HK-2 (cell line): ENCODE results near the gene SEBOX.
A peak's percentile ranks its signal among the peaks of the same experiment; 100 is the strongest.

ENCODE experiments used
- DNase-seq: peaks from one replicate; pipeline ENCODE4 v3.0.0-alpha.2; 2018; ENCODE audit not compliant: unreplicated experiment

The SEBOX gene

DNA sequence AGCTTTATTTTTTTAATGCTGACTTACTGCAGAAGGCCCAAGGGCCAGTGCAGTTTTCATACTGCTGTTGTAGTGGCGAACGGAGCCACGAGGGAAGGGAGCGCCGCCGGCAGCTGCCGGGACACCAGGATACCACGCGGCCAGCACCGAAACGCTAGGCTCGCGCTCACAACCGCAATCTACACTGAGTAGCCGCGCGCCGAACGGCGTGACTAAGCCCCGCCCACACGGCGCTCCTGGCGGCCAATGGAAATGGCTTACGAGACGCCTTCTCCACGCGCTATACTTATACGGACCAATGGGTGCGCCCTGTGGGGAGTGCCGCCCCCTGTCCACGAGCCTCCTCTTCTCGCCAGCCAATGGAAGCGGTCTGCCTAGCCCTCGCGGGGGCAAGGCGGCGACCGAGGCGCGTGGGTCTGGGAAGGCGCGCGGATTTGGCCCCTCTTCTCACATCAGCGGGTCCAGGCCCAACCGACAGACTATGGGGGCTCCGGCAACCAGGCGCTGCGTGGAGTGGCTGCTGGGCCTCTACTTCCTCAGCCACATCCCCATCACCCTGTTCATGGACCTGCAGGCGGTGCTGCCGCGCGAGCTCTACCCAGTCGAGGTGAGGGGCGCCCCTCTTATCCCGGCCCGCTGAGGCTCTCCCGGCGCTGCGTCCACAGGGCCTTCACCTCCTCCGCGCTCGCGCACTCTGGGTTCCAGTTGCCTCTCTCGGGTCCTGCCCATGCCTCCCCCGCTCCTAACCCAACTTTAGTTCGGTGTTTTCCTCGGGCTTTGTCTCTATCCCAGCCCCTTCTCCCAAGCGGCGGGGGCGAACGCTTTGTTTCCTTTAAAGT lies 46.0 kb downstream of the SEBOX start, which contains the start of gene TMEM97:
TMEM97 (plus strand) TSS at position 442 of the 839 bp plus-strand sequence; CDS start at position 482, 40 bp downstream.
- peak; percentile 95 for DNase-seq

DNA sequence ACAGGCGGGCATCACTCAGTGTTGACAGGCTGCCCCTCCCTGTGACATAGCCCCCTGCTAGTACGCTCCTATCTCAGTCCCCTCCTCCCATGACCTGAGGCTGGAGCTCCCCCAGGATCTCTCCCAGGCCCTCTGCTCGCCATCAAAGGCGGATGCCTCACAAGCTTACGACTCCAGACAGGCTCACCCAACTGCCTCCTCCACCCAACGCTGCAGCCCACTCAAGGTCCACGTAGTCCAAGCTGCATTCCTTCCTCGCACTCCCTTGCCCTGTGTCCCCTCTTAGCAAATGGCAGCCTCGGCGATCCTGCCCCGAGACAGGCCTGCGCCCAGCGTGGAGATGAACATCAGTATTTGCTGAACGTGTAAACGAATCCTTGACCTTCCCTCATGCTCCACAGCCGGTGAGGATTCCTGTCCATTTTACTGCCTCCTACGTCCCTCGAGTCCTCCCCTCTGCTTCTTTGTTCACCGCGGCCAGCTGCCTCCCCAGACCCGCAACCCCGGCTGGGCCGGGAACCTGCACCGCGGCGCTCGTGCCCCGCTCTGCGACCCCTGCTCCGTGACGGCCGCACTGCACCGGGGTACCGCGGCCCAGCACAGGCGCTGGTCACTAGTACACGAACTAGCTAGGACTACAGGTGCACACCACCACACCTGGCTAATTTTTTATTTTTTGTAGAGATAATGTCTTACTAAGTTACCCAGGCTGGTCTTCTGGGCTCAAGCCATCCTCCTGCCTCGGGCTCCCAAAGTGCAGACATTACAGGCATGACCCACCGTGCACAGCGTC lies 46.8 kb downstream of the SEBOX start:
- DNase-seq: no peak

DNA sequence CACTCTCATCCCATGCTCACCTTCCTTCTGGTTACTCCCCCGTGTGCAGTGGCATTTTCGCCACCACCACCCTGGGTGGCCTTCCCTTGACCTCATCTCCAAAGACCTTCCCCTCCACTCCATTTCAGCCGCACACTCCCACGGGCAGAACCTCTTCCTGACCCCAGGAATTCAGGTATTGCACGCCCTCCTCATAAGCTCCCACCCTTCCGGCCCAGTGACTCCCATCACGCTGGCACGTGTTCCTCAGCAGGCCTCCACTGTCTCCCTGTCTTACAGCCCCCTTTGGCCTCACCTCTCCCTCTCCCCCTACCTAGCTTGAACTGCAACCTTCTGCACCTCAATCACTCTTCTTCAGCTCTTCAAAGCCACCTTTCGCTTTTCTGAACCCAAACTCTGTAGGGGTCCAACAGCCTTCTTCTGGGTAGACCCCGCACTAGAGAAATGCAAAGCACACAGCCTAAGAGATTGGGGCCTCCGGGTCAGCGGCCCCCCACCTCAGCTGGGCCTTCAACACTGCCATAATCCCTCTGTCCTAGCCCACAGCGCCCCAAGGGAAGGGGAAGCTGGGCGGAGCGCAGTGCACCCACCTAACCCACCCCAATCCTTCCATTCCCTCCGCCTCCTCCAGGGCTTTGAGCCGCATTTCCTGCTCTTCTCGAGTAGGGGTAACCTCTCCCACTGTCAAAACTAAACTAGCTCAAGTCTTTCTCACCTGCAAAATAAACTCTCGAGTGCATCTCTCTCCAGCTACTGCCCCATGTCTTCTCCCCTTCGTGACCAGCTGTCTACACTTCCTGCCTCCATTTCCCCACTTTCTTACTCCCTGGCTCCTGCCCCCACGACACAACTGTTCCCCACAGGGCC lies 47.7 kb downstream of the SEBOX start:
- no peak for DNase-seq

DNA sequence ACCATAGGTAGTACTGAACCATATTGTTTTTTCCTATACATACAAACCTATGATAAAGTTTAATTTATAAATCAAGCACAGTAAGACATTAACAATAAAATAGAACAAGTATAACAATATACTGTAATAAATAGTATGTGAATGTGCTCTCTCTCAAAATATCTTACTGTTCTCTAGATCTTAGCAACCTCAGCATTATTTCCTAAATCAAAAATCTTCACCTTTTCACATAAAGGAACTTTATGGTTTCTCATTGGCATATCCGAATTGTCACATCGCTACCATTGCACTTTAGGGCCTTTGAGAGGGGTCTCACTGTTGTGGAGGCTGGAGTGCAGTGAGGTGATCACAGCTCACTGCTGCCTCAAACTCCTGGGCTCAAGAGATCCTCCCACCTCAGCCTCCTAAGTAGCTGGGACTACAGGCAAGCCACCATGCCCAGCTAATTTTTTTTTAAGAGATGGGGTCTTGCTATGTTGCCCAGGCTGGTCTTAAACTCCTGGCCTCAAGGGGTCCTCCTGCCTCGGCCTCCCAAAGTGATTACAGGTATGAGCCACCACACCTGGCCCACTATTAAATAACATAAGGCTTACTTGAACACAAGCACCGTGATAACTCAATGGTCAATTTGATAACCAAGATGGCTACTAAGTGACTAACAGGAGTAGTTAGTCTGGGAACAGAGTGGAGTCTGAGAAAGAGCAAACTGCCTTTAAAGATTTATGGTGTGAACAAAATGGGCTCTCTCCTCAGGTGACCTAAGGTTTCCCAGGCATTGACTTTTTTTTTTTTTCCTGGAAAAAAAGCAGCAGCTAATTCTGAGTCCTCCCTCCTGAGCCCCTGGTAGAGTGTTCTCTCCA lies 48.9 kb downstream of the SEBOX start:
- no peak for DNase-seq

DNA sequence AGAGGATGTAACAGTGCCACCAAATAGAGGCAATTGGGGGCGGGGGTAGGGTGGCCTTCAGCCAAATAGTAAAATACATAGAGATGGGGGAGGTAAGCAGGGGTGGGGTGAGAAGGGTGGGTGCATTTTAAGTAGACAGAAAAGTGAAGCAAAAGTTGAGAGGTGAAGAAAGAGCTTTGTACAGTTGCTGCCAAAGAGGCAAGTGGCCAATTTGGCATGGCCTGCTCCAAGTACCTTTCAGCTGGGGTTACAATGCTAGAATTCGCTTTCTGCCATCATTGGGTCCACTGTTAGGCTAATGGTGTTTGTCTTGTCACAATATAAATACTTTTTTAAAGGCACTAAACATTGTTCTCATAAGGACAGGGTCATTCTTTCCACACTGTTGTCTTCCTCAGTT lies 51.2 kb downstream of the SEBOX start:
- DNase-seq: no peak
